ENCODE results near the gene AFM. TPM values are rescaled to one million over a fixed set of nuclear protein-coding genes. Genes with fewer than 3 reads are reported as not detected.

AFM gene
- total and polyA plus RNA-seq, 2 donors (not counting 3 experiments of a cell fraction or from before 2014, with no cell fraction given): not detected

- Histone ChIP-seq H3K27me3 (ENCODE audit: control insufficient read depth in 2 of 2, insufficient read depth in 2 of 2, low read length in 2 of 2) (peaks cover 0 to 2% of the 10 kb centered on the region in 2 experiments), H3K27ac (ENCODE audit: insufficient read depth, low read depth, low read length) (no peak overlapping the region), H3K4me1 (ENCODE audit: control insufficient read depth, extremely low read depth, insufficient read depth, low read length) (no peaks in the 10 kb centered on the region), H3K4me3 (replicated peaks in 1 of 3; ENCODE audit: insufficient read depth in 1 of 3, low read depth in 1 of 3, low read length in 3 of 3) (no peak overlapping the region), H3K9me3 (replicated peaks; ENCODE audit: control insufficient read depth, insufficient read depth, low read length) (no peaks in the 10 kb centered on the region), H3K9ac (replicated peaks; ENCODE audit: extremely low read depth, insufficient read depth, low read length) (no peak overlapping the region), H3K9me1 (replicated peaks; ENCODE audit: control insufficient read depth, extremely low read depth, insufficient read depth, low read length) (no peaks in the 10 kb centered on the region), H3K4me2 (ENCODE audit: insufficient read depth, low read length) (no peak overlapping the region), H2AFZ (ENCODE audit: low read depth, low read length) (no peak overlapping the region), H3K36me3 (ENCODE audit: control insufficient read depth in 2 of 2, extremely low read depth in 1 of 2, insufficient read depth in 2 of 2, low read length in 2 of 2) (no peaks in the 10 kb centered on the region), H4K20me1 (replicated peaks; ENCODE audit: control insufficient read depth, extremely low read depth, insufficient read depth, low read length) (no peaks in the 10 kb centered on the region), H3K79me2 (ENCODE audit: control insufficient read depth, insufficient read depth, low read length) (no peaks in the 10 kb centered on the region)
- no peak for DNase-seq (ENCODE audit: low read depth, low spot score)
- intact Hi-C loops (cut with micrococcal nuclease): no loop called here
- TF ChIP-seq POLR2A (IDR thresholded peaks at IDR 0.05; ENCODE audit: low read depth, low read length): no peak
- POLR2A ChIA-PET: no interaction called here
- no TSS peak for BruUV-seq (replicated peaks)
- FAIRE-seq: no peak
- dilution Hi-C loops (cut with MboI; ENCODE audit: extremely low pct_ligation_motif_present, low sequenced_read_pairs): no loop called here
- CTCF ChIA-PET: no interaction called here
Observed at GRCh38 chr4:73525611-73526010, 44.1 kb downstream of the AFM start.

DNA sequence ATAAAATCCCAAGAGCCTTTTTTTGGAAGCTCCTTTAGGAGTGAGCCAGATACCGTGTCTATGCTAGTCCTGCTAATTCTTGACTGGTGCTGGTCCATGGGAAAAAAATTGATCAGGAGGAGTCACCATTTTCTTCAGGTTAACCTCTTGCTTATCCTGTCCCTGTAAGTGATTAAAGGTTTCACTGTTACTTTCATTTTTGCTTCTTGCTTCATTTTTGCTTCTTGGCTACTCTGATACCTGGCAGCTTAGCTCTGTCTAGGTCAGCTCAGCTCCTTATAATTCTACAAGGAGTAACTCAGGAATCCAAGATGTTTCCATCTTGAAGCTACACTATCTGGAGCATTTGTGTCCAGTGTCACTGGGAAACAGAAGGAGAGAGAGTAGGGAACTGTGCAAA lies 45.7 kb downstream of the AFM start:
- FAIRE-seq (no peak), DNase-seq (ENCODE audit: low read depth, low spot score) (no peak)
- no peak overlapping the region for H3K27ac ChIP-seq (ENCODE audit: insufficient read depth, low read depth, low read length)
- ChIA-PET POLR2A (no interaction called here), CTCF (interaction anchor here (1.0 kb wide), 1 partner anchor 46 kb away, joined by 3 read pairs; no protein-coding TSS in a partner anchor)
- no peak overlapping the region for H3K9ac ChIP-seq (replicated peaks; ENCODE audit: extremely low read depth, insufficient read depth, low read length)
- BruUV-seq (replicated peaks): no TSS peak
- intact Hi-C loops (cut with micrococcal nuclease) (no loop called here), dilution Hi-C loops (cut with MboI; ENCODE audit: extremely low pct_ligation_motif_present, low sequenced_read_pairs) (no loop called here)
- H3K9me3 ChIP-seq (replicated peaks; ENCODE audit: control insufficient read depth, insufficient read depth, low read length): no peaks in the 10 kb centered on the region
- no peaks in the 10 kb centered on the region for H3K79me2 ChIP-seq (ENCODE audit: control insufficient read depth, insufficient read depth, low read length)
- H3K4me1 ChIP-seq (ENCODE audit: control insufficient read depth, extremely low read depth, insufficient read depth, low read length): no peaks in the 10 kb centered on the region
- peaks cover 2% of the 10 kb centered on the region in 2 experiments for H3K27me3 ChIP-seq (ENCODE audit: control insufficient read depth in 2 of 2, insufficient read depth in 2 of 2, low read length in 2 of 2)
- no peak overlapping the region for H3K4me2 ChIP-seq (ENCODE audit: insufficient read depth, low read length)
- H3K4me3 ChIP-seq (replicated peaks in 1 of 3; ENCODE audit: insufficient read depth in 1 of 3, low read depth in 1 of 3, low read length in 3 of 3): no peak overlapping the region
- no peaks in the 10 kb centered on the region for H3K9me1 ChIP-seq (replicated peaks; ENCODE audit: control insufficient read depth, extremely low read depth, insufficient read depth, low read length)
- H3K36me3 ChIP-seq (ENCODE audit: control insufficient read depth in 2 of 2, extremely low read depth in 1 of 2, insufficient read depth in 2 of 2, low read length in 2 of 2): no peaks in the 10 kb centered on the region
- H2AFZ ChIP-seq (ENCODE audit: low read depth, low read length): no peak overlapping the region
- no peaks in the 10 kb centered on the region for H4K20me1 ChIP-seq (replicated peaks; ENCODE audit: control insufficient read depth, extremely low read depth, insufficient read depth, low read length)
- TF ChIP-seq POLR2A (IDR thresholded peaks at IDR 0.05; ENCODE audit: low read depth, low read length) (no peak), JUN (IDR thresholded peaks at IDR 0.05; ENCODE audit: borderline replicate concordance, insufficient read depth, insufficient read length, low read depth) (no peak)

Data from endothelial cell of umbilical vein (primary cell).